Gastroesophageal sphincter (tissue), 4 donors: ENCODE results near the gene METTL4. TPM values are rescaled to one million over a fixed set of nuclear protein-coding genes. Genes with fewer than 3 reads are reported as not detected.

Source experiments
- ATAC-seq: fragments of 150-250 bp; one replicate; pipeline ENCODE4 v1.9.1; 2016; ENCODE audit warnings: mild to moderate bottlenecking, moderate library complexity
- H3K27ac ChIP-seq, 4 donors: fragments of 200-600 bp; sonication (generic) in 3 of 4; 1 replicate in 3 of 4; 2 replicates in 1 of 4; pipeline ENCODE4 v1.5.1; 2016 to 2019
- H3K27me3 ChIP-seq: fragments of 200-600 bp; sonication (generic); one replicate; pipeline ENCODE4 v1.5.1; 2019
- H3K36me3 ChIP-seq, 2 donors: fragments of 200-600 bp; sonication (generic); one replicate each; pipeline ENCODE4 v1.5.1; 2019; ENCODE audit warnings: control low read depth in 1 of 2
- H3K4me1 ChIP-seq, 3 donors: fragments of 200-600 bp; sonication (generic); 1 replicate in 2 of 3; 2 replicates in 1 of 3; pipeline ENCODE4 v1.5.1; 2016 to 2019; ENCODE audit warnings: control low read depth in 2 of 3
- H3K4me3 ChIP-seq, 2 donors: fragments of 200-600 bp; sonication (generic); one replicate each; pipeline ENCODE4 v1.5.1; 2019; ENCODE audit warnings: mild to moderate bottlenecking in 1 of 2, moderate library complexity in 1 of 2
- H3K9me3 ChIP-seq, 3 donors: fragments of 200-600 bp; sonication (generic); one replicate each; pipeline ENCODE4 v1.5.1; 2017 to 2019; ENCODE audit warnings: control low read depth in 2 of 3
- CTCF ChIP-seq, 4 experiments: fragments of 200-600 bp in 2 of 4; fragments of 450-650 bp in 2 of 4; sonication (generic) in 1 of 4; IDR thresholded peaks; one replicate each; pipeline ENCODE4 v1.5.1; 2017 to 2019; ENCODE audit warnings: antibody characterized with exemption in 4 of 4, mild to moderate bottlenecking in 2 of 4, moderate library complexity in 2 of 4
- EP300 ChIP-seq: sonication (generic); formaldehyde crosslinking; IDR thresholded peaks from one replicate; pipeline ENCODE4 v1.6.1; 2017; ENCODE audit warnings: antibody characterized with exemption, mild to moderate bottlenecking
- POLR2A ChIP-seq, 2 donors: fragments of 450-650 bp; IDR thresholded peaks; one replicate each; pipeline ENCODE4 v1.6.1; 2017; ENCODE audit warnings: antibody characterized with exemption in 2 of 2, mild to moderate bottlenecking in 2 of 2, moderate library complexity in 1 of 2
- POLR2AphosphoS5 ChIP-seq: sonication (generic); formaldehyde crosslinking; IDR thresholded peaks from one replicate; pipeline ENCODE4 v1.6.1; 2017; ENCODE audit warnings: antibody characterized with exemption
- WGBS, 2 donors: methylation state at CpG; one replicate each; pipeline ENCODE4 v1.1.5; 2018; ENCODE audit warnings: low coverage in 1 of 2; 5-methylcytosine and 5-hydroxymethylcytosine counted together
- total RNA-seq, 4 donors: library from RNA; depleted of rRNA; stranded (reverse); fragments of >200 nt; gene quantifications; one replicate each; pipeline ENCODE4 v1.1.0, GENCODE V29; 2016

METTL4 gene
- total RNA-seq, 4 donors from 2014 or later, result 4.2 to 9.5 (median 5.4) TPM

GRCh38 chr18:2511451-2511850 lies 59.9 kb downstream of the METTL4 start:
- no peaks in the 10 kb centered on the region for H3K27me3 ChIP-seq
- TF ChIP-seq POLR2A (IDR thresholded peaks at IDR 0.05) (no peak), CTCF (IDR thresholded peaks at IDR 0.05) (no peak), POLR2AphosphoS5 (no peak), EP300 (no peak)
- WGBS, 2 donors, result 88 to 92% methylated on average over 3 of the region's 3 CpGs

GRCh38 chr18:2510416-2510815 lies 60.9 kb downstream of the METTL4 start:
- no peak for ATAC-seq
- 83 to 88% methylated on average over 6 of the region's 6 CpGs for WGBS, 2 donors

More at GRCh38 chr18:2511451-2511850, 59.9 kb downstream of the METTL4 start:
- ATAC-seq, result no peak
- no peak overlapping the region for H3K4me3 ChIP-seq
- no peaks in the 10 kb centered on the region for H3K9me3 ChIP-seq
- no peak overlapping the region for H3K27ac ChIP-seq
- no peaks in the 10 kb centered on the region for H3K36me3 ChIP-seq
- H3K4me1 ChIP-seq, result peaks cover 0 to 13% (median 3%) of the 10 kb centered on the region in 3 donors

GRCh38 chr18:2508678-2509077 lies 62.6 kb downstream of the METTL4 start:
- H3K27ac ChIP-seq, result no peak overlapping the region
- no peaks in the 10 kb centered on the region for H3K36me3 ChIP-seq
- no peaks in the 10 kb centered on the region for H3K27me3 ChIP-seq
- H3K9me3 ChIP-seq, result no peaks in the 10 kb centered on the region
- 83 to 86% methylated on average over 2 to 3 of the region's 3 CpGs for WGBS, 2 donors
- H3K4me3 ChIP-seq, result no peak overlapping the region
- no peaks in the 10 kb centered on the region for H3K4me1 ChIP-seq
- TF ChIP-seq POLR2A (IDR thresholded peaks at IDR 0.05) (no peak), CTCF (IDR thresholded peaks at IDR 0.05) (no peak), POLR2AphosphoS5 (no peak), EP300 (no peak)
- ATAC-seq, result no peak

More at GRCh38 chr18:2510416-2510815, 60.9 kb downstream of the METTL4 start:
- no peak for TF ChIP-seq EP300
- no peak for TF ChIP-seq POLR2AphosphoS5
- TF ChIP-seq POLR2A (IDR thresholded peaks at IDR 0.05), result no peak
- no peak for TF ChIP-seq CTCF (IDR thresholded peaks at IDR 0.05)
- no peaks in the 10 kb centered on the region for H3K27me3 ChIP-seq
- H3K4me3 ChIP-seq, result no peak overlapping the region
- H3K9me3 ChIP-seq, result no peaks in the 10 kb centered on the region
- no peak overlapping the region for H3K27ac ChIP-seq
- no peaks in the 10 kb centered on the region for H3K36me3 ChIP-seq
- H3K4me1 ChIP-seq, result peaks cover 0 to 4% (median 0%) of the 10 kb centered on the region in 3 donors

- WGBS, 2 donors, result 72 to 93% methylated on average over 2 of the region's 2 CpGs
- no peaks in the 10 kb centered on the region for H3K27me3 ChIP-seq
- no peaks in the 10 kb centered on the region for H3K4me1 ChIP-seq
These were observed 63.1 kb downstream of the METTL4 start for GRCh38 chr18:2508155-2508554.

More at GRCh38 chr18:2508155-2508554, 63.1 kb downstream of the METTL4 start:
- no peaks in the 10 kb centered on the region for H3K9me3 ChIP-seq
- H3K36me3 ChIP-seq, result no peaks in the 10 kb centered on the region
- no peak overlapping the region for H3K27ac ChIP-seq
- no peak overlapping the region for H3K4me3 ChIP-seq
- TF ChIP-seq POLR2A (IDR thresholded peaks at IDR 0.05) (no peak), CTCF (IDR thresholded peaks at IDR 0.05) (no peak), POLR2AphosphoS5 (no peak), EP300 (no peak)
- ATAC-seq, result no peak
